ENCODE results near the gene FGD5.

The FGD5 gene

GRCh38 chr3:14788644-14789043 is 30.1 kb upstream of the FGD5 start:
- DNase-seq: no peak

- DNase-seq: no peak
Observed at GRCh38 chr3:14789221-14789620, 29.5 kb upstream of the FGD5 start.

GRCh38 chr3:14789640-14790285 is 29.0 kb upstream of the FGD5 start:
- DNase-seq: no peak

- peak; percentile 21 to 50 (median 28) for DNase-seq
Observed at GRCh38 chr3:14791343-14791945, 27.3 kb upstream of the FGD5 start.

GRCh38 chr3:14792691-14793121 is 26.1 kb upstream of the FGD5 start:
- DNase-seq: no peak

- DNase-seq: no peak
Observed at GRCh38 chr3:14793126-14793857, 25.5 kb upstream of the FGD5 start.

GRCh38 chr3:14793858-14794234 is 24.9 kb upstream of the FGD5 start:
- no peak for DNase-seq

GRCh38 chr3:14794435-14794834 is 24.3 kb upstream of the FGD5 start:
- no peak for DNase-seq

GRCh38 chr3:14795996-14796395 is 22.8 kb upstream of the FGD5 start:
- no peak for DNase-seq

GRCh38 chr3:14796403-14797077 is 22.2 kb upstream of the FGD5 start:
- no peak for DNase-seq

- no peak for DNase-seq
Observed at GRCh38 chr3:14797731-14798130, 21.0 kb upstream of the FGD5 start.

GRCh38 chr3:14798231-14798630 is 20.5 kb upstream of the FGD5 start:
- no peak for DNase-seq

GRCh38 chr3:14799146-14799545 is 19.6 kb upstream of the FGD5 start:
- DNase-seq: no peak

- DNase-seq: no peak
Observed at GRCh38 chr3:14801031-14801430, 17.7 kb upstream of the FGD5 start.

GRCh38 chr3:14801668-14802380 is 16.9 kb upstream of the FGD5 start:
- no peak for DNase-seq

GRCh38 chr3:14802381-14802731 is 16.4 kb upstream of the FGD5 start:
- DNase-seq: no peak

GRCh38 chr3:14803101-14803980 is 15.4 kb upstream of the FGD5 start:
- no peak for DNase-seq

- no peak for DNase-seq
Observed at GRCh38 chr3:14803981-14804834, 14.6 kb upstream of the FGD5 start.

GRCh38 chr3:14804835-14805780 is 13.7 kb upstream of the FGD5 start:
- DNase-seq: no peak

Data from T-helper 1 cell (primary cell).